Activated CD4-positive, CD25-positive, alpha-beta regulatory T cell treated with anti-CD3 and anti-CD28 coated beads, Interleukin-2, amount 50 U/mL, for 16 hours (primary cell): Measurements from ENCODE around the gene NET1.

Experiments used
- DNase-seq: peaks from one replicate; pipeline ENCODE4 v3.0.0-alpha.2; 2020; ENCODE audit warnings: low read depth, low spot score

Gene NET1

DNA sequence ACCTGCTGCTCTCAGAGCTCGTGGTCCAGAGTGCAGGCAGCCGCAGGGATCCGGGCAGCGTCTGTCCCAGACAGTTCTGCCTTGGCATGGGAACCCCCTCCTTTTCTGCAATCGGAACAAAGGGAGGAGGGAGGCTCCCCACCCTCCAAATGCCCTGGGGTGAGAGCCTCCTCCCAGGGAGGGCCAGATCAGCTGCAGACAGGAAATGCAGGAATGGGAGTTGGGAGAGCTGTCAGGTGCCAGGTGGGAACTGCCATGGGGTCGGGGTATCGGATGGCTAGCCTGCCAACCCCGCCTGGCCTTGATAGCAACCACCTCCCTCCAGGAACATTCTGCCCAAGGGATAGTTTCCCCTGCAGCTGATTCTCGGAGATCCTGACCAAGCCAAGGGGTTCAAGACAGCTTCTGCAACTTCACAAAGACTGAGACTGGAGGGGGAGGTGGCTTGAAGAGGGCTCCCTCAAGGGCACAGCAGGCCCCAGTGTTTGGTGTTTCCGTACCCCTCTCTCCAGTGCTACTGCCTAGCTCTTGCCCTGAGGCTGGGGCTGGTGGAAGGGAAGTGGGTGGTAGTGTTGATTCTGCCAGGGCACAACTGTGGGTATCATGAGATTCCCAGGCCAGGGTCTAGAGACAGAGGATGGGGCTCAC lies 87.3 kb downstream of the NET1 start, which contains the start of gene CALML5:
CALML5 (minus strand) TSS at position 78 of the 648 bp plus-strand sequence. CDS start 132 bp downstream, outside the sequence.
- no peak for DNase-seq

DNA sequence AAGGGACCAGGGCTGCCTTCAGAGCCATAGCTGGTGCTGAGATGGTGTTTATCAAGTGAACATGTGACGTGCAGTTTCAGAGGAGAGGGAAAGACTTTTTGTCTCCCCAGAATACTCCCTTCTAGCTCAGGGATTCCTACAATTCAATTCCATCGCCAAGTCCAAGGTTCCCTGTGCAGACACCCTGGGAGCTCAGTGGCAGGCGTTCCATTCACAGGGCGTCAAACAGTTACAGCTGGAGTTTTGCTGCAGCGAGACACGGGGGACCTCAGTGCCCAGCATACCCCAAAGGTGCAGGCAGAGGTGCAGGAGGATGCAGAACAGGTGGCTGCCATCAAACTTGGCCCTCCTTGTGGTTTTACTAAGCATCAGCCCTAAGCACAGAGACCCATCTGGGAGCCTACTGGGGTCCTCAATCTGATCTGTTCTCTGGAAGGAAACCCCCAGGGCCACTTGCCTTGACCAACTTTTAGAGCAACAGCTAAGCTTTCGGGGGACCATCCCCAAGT lies 87.9 kb downstream of the NET1 start:
- no peak for DNase-seq

DNA sequence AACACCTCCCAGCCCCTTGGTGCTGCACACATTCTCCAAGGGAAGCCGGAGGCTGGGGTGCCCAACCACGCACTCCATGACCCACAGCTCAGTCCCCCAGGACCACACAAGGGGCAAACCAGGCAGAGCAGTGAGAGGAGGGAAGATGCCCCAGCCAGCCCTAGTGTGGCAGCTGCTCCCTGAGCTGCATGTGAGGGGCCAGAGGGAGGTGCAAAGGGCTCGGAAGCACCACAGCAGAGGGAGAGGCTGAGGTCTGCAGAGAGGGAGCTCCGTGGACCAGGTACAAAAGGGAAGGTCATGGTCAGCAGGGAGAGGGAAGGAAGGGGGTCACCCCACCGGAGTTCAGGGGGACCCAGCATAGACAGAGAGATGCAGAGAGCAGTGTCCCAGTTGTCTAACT lies 88.6 kb downstream of the NET1 start:
- no peak for DNase-seq

DNA sequence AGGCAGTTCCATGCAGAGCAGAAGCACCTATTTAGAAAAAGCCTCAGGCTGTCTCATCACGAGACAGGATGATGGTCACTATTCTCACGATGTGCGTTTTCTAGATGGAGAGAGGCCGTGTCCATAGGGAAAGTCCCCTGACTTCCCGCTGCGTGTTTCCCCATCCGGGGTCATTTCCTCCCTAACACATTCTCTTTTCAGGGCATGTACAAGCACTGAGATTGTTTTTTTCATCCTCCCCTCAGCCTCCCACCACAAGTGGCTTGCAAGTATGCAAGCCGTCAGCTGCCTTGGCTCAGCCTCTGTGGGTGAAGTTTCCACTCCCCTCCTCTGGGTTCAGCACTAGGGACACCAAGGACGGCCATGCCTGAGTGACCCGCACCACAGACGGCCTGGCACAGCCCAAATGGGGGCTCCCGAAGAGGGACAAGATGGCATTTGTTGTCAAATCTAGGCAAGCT lies 89.7 kb downstream of the NET1 start:
- no peak for DNase-seq

DNA sequence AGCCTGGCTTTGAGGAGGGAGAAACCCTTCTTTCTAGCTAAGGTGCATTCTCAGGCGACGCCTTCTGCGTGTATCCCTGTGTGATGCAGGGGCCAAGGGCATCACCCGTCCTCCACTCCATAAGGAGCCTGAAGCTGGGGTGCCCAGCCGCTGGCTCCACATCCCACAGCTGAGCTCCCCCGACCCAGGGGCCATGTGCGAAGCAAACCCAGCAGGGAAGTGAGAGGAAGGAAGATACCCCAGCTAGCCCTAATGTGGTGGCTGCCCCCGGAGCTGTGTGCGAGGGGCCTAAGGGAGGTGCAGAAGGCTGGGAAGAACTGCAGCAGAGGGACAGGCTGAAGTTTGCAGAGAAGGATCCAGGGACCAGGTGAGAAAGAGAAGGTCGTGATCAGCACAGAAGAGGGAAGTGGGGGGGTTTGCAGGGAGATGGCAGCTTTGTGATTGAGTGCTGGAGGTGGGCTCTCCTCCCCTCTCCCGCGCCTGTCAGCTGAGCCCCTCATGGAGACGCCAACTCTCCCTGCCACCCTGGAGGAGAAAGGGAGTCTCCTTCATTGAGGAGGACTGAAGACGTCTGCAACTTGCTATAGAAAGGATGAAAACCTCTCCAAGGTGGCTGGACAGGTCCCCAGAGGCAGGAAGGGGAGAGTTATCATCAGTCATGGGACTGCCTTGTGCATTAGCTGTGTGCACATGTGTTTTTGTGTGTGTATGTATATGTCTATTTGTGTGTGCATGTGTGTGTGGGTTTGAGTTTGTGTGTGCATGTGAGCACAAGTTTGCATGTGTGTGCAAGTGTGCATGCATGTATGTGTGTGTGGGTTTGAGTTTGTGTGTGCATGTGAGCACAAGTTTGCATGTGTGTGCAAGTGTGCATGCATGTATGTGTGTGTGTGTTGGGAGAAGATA lies 90.5 kb downstream of the NET1 start:
- DNase-seq, result no peak

DNA sequence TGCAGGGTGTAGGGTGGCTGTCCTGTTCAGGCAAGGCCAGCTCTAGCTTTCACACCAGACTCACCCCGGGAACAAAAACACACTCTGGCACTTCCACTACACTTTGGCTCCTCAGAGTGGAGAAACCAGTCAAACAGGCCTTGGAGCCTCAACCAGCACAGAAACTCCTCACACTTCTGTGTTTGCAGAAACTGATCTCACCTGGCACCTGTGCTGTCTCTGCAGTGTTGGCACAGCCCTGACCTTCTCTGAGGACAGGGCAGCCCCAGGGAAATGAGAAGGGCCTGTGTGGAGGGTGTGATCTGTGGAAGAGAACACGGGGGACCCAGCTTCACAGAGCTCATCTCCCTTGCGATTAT lies 91.1 kb downstream of the NET1 start:
- no peak for DNase-seq

DNA sequence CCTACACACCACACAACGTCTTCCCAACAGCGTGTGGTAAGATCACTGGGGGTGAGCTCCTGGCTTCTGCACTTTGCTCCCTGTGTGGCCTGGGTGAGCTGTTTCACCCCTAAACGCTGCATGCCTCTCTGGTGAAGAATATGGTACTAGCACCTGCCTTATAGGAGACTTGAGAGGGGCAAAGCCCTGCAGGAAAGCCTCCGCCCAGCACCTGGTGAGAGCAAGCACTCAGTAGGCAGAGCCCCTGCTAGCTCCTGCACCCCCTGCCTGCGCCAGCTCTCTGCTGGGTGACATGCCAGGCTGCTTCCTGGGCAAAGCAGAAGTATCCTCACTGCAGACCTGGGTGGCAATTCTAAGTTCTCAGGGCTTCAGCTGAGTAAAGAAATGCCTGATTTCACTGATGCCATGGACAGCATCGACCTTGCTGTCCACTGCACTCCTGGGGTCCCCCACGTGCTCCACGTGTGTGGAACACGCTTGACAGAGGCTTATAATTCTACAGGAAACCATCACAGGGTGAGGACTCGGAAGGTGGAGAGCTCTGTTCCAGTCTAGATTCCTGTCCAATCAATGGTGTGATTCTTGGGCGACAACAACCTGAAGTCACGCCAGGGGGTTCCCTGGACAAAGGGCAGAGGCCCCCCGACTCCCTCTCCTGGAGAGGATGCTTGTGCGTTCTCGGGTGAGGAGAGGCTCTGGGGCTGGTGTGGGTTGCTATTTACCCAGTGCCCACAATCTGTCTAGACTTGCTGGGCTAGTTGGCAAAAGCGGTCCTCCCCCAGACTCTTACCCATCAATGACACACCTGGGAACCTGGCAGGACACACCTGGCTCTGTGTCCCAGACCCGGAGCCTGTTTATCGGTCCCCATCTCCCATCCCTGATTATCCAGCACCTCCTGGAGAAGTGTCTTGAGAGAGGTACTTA lies 92.1 kb downstream of the NET1 start:
- no peak for DNase-seq

DNA sequence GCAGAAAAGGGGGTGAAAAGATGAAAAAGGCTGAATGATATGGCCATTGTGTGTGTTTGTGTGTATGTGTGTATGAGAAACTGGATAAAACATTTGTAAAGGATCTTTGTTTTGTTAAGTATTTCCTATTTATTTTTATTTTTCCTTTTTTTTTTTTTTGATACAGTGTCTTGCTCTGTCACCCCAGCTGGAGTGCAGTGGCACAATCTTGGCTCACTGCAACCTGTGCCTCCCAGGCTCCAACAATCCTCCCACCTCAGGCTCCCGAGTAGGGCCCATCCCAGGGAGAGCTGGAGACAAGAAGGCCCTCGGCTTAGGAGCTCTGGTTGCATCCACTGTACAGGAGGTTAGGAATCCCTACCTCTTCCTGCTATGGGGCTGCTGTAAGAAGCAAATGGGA lies 93.9 kb downstream of the NET1 start:
- no peak for DNase-seq

DNA sequence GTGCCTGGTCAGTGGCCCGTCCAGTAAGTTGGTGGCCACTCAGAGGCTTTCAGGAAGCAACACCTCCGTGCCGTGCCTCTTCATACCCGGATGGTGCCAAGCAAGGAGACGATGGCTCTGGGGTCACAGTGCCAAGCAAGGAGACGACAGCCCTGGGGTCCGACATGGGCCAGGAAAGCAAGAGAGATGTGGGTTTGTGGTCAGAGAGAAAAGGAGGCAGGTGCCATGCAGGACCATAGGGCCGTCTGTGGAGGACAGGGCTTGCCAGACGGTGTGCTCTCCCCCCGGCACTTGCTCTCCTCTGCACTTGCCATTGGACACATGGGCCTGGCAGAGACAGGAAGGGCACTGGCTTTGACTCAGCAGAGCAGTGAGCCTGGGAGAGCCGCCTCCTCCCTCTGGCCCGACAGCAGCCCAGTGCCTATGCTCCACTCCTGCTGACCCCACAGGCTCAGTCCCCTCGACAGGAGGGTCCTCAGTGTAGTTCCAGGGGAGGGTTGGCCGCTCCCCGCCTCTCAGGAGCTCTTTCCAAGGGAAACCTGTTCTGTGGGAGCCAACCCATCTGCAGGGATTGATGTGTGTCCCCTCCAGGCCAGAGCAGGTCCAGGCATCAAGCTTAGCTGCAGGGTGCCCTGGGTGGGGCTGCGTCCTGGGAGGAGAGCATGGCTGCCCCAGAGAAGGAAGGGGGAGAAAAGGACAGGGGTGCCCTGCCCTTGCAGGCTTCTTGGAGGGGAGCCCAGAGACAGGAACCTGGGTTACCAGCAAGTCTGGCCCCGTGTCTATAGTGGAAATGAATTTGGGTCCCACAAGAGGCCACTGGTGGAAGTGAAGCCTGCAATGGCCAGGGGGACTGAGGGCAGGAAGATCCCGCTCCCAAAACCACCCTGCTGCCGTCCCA lies 94.6 kb downstream of the NET1 start:
- DNase-seq, result no peak

DNA sequence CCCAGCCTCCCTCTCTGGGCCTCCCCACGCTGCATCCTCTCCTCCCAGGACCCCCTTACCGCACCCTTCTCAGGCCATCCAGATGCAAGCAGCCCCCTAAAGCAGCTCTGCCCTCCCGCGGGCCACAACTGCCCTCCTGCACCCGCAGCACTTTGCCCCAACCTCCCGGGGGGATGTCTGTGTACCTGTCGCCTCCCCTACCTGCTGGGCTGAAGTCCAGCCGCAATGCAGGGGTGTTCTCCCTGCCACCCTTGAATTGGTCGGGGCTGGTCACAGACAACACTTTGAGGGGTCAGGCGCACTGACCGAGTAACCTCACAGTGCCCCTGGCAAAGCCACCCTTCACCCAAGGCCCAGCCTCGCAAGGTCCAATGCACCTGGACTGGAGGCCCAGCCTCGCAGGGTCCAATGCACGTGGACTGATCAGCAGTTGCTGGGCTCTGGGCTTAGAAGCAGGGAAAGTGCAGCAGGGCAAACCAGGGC lies 95.3 kb downstream of the NET1 start:
- no peak for DNase-seq

DNA sequence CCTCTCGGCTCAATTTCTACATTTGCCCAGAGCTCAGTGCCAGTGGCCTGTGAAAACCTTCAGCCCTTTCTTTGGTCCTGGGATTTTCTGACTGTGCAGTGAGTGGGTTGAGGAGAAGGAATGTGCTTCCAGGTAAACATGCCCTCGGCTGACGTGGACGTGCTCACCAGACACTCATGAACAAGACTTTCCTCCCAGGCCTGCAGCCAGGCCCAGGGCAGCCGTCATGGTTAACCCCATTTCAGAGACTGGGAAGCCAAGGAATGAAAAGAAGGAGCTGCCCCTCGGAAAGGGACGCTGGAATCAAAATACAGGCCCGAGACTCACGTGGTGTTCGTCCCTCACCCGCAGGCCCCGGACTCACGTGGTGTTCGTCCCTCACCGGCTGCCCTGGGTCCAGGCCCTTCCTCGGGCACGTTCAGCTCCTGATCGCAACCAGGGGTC lies 95.8 kb downstream of the NET1 start:
- DNase-seq, result no peak
